GM18520 (cell line): Measurements from ENCODE around the gene XDH.
A peak's percentile ranks its signal among the peaks of the same experiment; 100 is the strongest.

Source experiments
- ATAC-seq: cut with Tn5 transposase; IDR thresholded peaks from one replicate; pipeline ENCODE4 v1.9.1; 2021; ENCODE audit not compliant: unreplicated experiment

Gene XDH

GRCh38 chr2:31333046-31333445 is 81.5 kb downstream of the XDH start:
- ATAC-seq, result no peak

DNA sequence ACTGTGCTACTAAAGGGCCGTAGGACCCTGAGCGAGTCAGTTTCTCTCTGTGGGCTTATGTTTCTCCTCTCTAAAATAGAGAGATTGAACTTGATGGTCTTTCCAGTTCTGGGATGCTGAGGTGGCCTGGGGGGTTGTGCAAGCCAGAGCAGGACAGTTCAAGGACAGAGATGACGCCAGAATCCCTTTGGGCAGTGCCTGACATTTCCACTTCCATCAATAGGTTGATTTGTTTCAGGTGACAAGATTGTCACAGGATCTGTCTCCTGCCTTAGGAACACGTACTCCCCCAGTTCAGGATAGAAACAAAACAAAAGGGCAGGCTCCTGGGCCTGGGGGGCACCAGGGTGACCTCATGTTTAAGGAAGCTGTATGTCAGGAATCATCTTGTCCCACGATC is 82.0 kb downstream of the XDH start:
- ATAC-seq, result no peak

DNA sequence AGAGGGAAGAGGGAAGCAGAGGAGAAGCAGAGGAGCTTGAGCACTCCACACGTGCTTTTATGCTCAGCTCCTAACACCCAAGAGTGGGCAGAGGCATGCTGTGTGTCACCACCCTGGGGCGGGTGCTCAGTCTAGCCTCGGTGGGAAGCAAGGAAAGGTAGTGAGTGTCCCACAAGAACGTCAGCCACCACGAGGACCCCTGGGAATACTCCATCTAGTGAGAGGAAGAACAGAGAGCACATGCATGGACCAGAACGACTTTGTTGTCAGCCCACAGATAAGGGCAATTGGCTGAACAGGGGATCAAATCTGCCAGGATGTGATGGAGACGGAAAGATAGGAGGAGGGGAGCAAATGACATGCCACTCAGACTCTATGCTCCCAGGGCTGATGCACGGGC is 83.4 kb downstream of the XDH start:
- ATAC-seq, result no peak

GRCh38 chr2:31329081-31329625 is 85.4 kb downstream of the XDH start:
- no peak for ATAC-seq

DNA sequence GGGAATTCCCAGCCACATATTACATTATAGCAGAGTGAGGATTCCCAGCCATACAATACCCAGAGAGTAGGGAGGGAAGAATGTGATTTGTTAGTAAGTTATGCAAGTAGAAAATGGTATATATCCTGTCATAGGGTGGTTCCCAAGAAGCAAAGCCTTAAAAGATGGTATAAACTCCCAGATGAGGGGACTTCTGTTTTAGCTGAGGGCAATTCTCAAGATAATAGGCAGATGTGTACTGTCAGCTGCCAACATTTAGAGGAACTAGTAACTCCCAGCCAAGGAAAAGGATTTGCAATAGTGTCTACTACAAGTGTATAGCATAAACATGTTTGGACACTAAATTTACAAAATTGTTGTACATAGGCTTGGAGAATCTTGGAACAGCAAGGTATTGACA is 86.5 kb downstream of the XDH start:
- no peak for ATAC-seq

DNA sequence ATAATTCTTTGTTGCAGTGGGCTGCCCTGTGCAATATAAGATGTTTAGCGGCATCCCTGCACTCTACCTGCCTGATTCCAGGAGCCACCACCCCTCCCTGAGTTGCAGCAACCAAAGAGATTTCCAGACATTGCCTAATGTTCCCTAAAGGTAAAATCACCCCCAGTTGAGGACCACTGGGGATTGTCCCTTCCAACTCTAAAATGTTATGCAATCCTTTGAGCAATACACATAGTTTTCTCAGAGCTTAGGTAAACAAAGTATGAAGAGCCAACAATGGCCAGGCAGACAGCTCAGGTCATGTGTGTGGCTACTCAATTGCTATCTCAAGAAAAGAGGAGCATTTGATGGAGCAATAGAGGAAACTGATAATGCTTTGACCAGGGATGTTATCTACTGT is 87.0 kb downstream of the XDH start:
- ATAC-seq, result no peak

GRCh38 chr2:31324016-31324633 is 90.4 kb downstream of the XDH start:
- ATAC-seq, result peak; percentile 80

GRCh38 chr2:31322371-31322770 is 92.2 kb downstream of the XDH start:
- ATAC-seq, result no peak

GRCh38 chr2:31319406-31320175 is 95.0 kb downstream of the XDH start:
- ATAC-seq, result no peak

GRCh38 chr2:31318361-31319336 is 95.9 kb downstream of the XDH start:
- ATAC-seq, result no peak

DNA sequence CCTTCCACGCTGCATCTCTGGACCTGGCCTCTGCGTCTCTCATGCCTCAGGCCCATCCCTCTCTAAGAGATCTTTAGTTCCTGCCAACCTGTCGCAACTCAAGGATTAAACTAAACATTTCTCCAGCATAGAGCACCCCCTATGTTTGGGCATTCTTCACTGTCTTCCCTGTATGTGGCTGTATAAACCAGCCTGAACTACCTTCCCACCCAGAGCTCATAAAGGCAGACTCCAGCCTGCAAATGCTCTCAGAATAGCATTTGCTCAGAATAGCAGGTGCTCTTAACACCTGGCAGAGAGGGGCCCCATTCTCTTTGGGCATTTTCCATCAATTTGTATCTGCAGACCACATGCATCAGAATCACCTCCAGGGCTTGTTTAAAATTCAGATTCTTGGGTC is 97.1 kb downstream of the XDH start:
- no peak for ATAC-seq

- no peak for ATAC-seq
Measured at GRCh38 chr2:31314761-31315160, 99.8 kb downstream of the XDH start.

DNA sequence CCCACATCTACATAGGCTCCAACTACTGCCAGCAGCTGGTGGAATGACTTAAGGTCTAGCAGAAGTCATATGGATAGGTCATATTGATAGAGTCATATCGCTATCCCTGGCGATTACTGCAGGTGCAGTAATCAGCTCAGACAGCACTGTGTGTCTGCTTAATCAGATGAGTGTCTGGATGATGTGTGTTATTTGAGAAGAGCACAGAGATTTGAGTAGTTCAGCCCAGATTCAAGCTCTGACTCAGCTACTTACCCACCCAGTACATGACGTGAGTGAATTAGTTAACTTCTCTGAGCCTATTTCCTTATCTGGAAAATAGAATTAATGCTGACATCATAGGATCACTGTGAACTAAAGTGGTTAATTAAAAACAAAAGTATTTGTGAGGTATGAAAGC is 101.6 kb downstream of the XDH start:
- no peak for ATAC-seq

- no peak for ATAC-seq
Measured at GRCh38 chr2:31304816-31305215, 109.7 kb downstream of the XDH start.

GRCh38 chr2:31302940-31303563 is 111.5 kb downstream of the XDH start:
- ATAC-seq, result no peak

- ATAC-seq, result no peak
Measured at GRCh38 chr2:31300309-31300708, 114.2 kb downstream of the XDH start.

GRCh38 chr2:31299547-31299946 is 115.0 kb downstream of the XDH start:
- ATAC-seq, result no peak

DNA sequence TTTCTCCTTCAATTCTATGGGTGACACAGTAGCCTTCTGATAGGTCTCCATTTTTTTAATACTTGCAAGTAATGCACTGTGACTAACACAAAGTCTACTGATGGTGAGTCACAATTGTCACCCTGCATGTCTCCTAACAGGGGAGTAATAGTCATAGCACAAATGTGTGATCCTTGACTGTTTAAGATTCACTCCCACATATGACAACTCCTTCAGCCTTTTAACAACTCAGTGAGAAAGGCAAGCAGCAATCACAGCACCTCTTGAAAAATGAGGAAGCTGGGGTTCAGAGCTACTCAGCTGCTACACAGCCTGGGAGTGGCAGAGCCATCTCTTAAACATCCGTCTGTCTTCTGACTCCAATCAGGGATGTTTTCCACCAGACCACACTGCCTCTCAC is 116.8 kb downstream of the XDH start:
- ATAC-seq, result no peak

GRCh38 chr2:31296641-31297287 is 117.8 kb downstream of the XDH start:
- ATAC-seq, result no peak

DNA sequence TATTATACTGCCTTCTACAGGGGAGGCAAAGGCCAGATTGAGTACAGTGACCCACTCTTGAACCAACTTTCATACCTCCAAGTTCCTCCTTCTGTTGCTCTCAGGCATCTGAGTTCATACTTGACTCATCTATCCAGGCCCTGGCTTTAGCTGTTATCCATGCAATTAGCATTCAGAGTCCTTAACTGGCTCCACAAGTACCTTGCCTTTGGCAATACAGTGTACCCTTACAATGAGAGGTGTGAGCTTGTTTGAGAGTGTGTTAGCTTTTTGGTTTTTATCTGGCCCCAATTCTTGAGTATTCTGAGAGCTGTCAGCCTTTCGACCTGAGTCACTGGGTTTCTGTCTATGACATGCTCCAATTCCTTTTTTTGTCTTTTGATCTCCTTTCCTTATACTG is 120.3 kb downstream of the XDH start:
- no peak for ATAC-seq
